Measurements from ENCODE around the gene WDFY4. TPM values are rescaled to one million over a fixed set of nuclear protein-coding genes. Genes with fewer than 3 reads are reported as not detected.

Gene WDFY4
- total and polyA plus RNA-seq, 9 of the 15 experiments (the other 6 are each of a cell fraction or from before 2014, with no cell fraction given): 0.01 to 0.02 (median 0.01) TPM; not detected in 6

DNA sequence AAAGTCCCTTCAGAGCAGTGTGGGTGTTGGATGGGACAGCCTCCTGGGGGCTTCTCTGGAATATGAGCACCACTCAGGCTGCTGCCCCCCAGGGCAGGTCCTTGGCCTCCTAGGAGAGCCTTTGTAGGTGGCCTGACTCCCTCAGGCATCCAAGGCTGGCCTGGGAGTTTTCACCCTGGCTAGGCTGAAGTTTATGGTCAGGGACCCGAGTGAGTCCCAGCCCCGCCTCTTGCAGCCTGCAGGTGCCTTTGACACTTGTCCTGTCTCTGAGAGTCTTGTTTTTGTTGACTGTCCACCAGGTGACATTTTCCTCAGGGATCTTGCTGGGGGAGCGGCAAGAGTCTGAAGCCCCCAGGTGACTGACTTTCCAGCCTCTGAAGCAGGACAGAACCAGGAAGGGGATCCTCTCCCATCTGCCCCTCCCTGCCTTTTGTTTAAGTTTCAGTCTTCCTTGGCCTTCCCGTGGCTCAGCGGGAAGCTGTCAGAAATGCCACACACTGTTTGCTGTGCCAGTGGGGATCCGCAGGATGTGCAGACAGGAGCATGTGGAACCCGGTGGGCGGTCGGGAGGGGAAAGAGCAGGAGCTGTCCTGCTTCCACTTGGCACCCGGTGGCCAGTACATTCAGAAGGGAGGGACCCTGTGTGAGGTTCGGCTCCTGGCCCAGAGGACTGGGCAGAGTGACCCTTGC is 195.5 kb downstream of the WDFY4 start:
- in situ Hi-C loops (cut with MboI) (no loop called here), intact Hi-C loops (cut with micrococcal nuclease) (no loop called here)
- Histone ChIP-seq H3K9me3 (replicated peaks; ENCODE audit: control insufficient read depth, insufficient read depth, low read depth, low read length) (no peaks in the 10 kb centered on the region), H2AFZ (ENCODE audit: low read depth, low read length) (no peak overlapping the region), H3K9ac (ENCODE audit: insufficient read depth in 1 of 2, low read depth in 2 of 2, low read length in 2 of 2) (no peak overlapping the region), H3K4me1 (replicated peaks in 1 of 2; ENCODE audit: control insufficient read depth in 2 of 2, insufficient read depth in 2 of 2, low read length in 2 of 2) (no peaks in the 10 kb centered on the region), H4K20me1 (replicated peaks; ENCODE audit: control insufficient read depth, insufficient read depth, low read length) (no peaks in the 10 kb centered on the region; the same call in 1 of the 2 replicates), H3K4me2 (ENCODE audit: insufficient read depth, low read length) (no peak overlapping the region), H3K36me3 (ENCODE audit: control insufficient read depth, insufficient read depth, low read length) (no peaks in the 10 kb centered on the region), H3K27me3 (ENCODE audit: control insufficient read depth in 2 of 2, insufficient read depth in 2 of 2, low read length in 2 of 2) (0 out of 5 replicates have a peak, but pooled peaks cover 0 to 9% of the 10 kb centered on the region in 2 experiments), H3K79me2 (ENCODE audit: control insufficient read depth, insufficient read depth, low read length) (no peaks in the 10 kb centered on the region), H3K4me3 (no peak overlapping the region), H3K27ac (ENCODE audit: extremely low read depth, low read depth, low read length) (no peak overlapping the region), H3K9me1 (ENCODE audit: control insufficient read depth, insufficient read depth, low read length) (no peaks in the 10 kb centered on the region)
- TF ChIP-seq TGIF2 (CRISPR knock-in tag; IDR thresholded peaks at IDR 0.05): no peak
- no peak for TF ChIP-seq SIN3B (IDR thresholded peaks at IDR 0.05; ENCODE audit: low read depth)
- TF ChIP-seq ZC3H8 (IDR thresholded peaks at IDR 0.05): no peak
- TF ChIP-seq ADNP (tag; IDR thresholded peaks at IDR 0.05): no peak
- TF ChIP-seq, protein P1, sequence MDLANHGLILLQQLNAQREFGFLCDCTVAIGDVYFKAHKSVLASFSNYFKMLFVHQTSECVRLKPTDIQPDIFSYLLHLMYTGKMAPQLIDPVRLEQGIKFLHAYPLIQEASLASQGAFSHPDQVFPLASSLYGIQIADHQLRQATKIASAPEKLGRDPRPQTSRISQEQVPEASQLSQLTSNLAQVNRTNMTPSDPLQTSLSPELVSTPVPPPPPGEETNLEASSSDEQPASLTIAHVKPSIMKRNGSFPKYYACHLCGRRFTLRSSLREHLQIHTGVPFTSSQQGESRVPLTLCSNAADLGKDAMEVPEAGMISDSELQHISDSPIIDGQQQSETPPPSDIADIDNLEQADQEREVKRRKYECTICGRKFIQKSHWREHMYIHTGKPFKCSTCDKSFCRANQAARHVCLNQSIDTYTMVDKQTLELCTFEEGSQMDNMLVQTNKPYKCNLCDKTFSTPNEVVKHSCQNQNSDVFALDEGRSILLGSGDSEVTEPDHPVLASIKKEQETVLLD (IDR thresholded peaks at IDR 0.05): no peak
- no peak for TF ChIP-seq CREBBP (IDR thresholded peaks at IDR 0.05; ENCODE audit: low read depth, low read length)
- TF ChIP-seq RB1 (IDR thresholded peaks at IDR 0.05; ENCODE audit: low read depth): no peak
- TF ChIP-seq, protein P2, sequence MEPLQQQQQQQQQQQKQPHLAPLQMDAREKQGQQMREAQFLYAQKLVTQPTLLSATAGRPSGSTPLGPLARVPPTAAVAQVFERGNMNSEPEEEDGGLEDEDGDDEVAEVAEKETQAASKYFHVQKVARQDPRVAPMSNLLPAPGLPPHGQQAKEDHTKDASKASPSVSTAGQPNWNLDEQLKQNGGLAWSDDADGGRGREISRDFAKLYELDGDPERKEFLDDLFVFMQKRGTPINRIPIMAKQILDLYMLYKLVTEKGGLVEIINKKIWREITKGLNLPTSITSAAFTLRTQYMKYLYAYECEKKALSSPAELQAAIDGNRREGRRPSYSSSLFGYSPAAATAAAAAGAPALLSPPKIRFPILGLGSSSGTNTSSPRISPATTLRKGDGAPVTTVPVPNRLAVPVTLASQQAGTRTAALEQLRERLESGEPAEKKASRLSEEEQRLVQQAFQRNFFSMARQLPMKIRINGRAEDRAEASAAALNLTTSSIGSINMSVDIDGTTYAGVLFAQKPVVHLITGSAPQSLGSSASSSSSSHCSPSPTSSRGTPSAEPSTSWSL (CRISPR knock-in tag; IDR thresholded peaks at IDR 0.05; ENCODE audit: borderline replicate concordance): no peak
- TF ChIP-seq HNRNPK (IDR thresholded peaks at IDR 0.05; ENCODE audit: low read depth, low read length, poor library complexity, severe bottlenecking): no peak
- TF ChIP-seq ZSCAN32 (CRISPR knock-in tag; IDR thresholded peaks at IDR 0.05): no peak
- TF ChIP-seq, protein P3, sequence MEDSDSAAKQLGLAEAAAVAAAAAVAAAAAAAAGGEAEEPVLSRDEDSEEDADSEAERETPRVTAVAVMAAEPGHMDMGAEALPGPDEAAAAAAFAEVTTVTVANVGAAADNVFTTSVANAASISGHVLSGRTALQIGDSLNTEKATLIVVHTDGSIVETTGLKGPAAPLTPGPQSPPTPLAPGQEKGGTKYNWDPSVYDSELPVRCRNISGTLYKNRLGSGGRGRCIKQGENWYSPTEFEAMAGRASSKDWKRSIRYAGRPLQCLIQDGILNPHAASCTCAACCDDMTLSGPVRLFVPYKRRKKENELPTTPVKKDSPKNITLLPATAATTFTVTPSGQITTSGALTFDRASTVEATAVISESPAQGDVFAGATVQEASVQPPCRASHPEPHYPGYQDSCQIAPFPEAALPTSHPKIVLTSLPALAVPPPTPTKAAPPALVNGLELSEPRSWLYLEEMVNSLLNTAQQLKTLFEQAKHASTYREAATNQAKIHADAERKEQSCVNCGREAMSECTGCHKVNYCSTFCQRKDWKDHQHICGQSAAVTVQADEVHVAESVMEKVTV (CRISPR knock-in tag; IDR thresholded peaks at IDR 0.05): no peak
- TF ChIP-seq ZNF133 (CRISPR knock-in tag; IDR thresholded peaks at IDR 0.05): no peak
- DNase-seq (ENCODE audit: extremely low read depth in 1 of 4, low spot score in 3 of 4) (no peak), FAIRE-seq (no peak), ATAC-seq (no peak)
- WGBS (ENCODE audit: insufficient coverage, low coverage, missing lambda C conversion rate): 2% methylated on average over 11 of the region's 11 CpGs
- ChIA-PET POLR2A (no interaction called here), CTCF (ENCODE audit: low intra/inter-chr PET ratio) (no interaction called here)
- no TSS peak for BruUV-seq (replicated peaks)
